ENCODE measurements around the gene AUP1.

- TF ChIP-seq CTCF (IDR thresholded peaks at IDR 0.05; ENCODE audit: poor library complexity) (no peak), EZH2phosphoT487 (IDR thresholded peaks at IDR 0.05; ENCODE audit: low read depth, severe bottlenecking, unreplicated experiment) (no peak)
Measured at GRCh38 chr2:74572178-74572925, 42.8 kb upstream of the AUP1 start.

Measured in hepatocyte (in vitro differentiated cells).